H9 (cell line): ENCODE measurements around the gene PLD4. TPM values are rescaled to one million over a fixed set of nuclear protein-coding genes. Genes with fewer than 3 reads are reported as not detected.
"Not testable (repeated sequence)": the region's sequence is repeated elsewhere in the genome, so short reads cannot be mapped to it uniquely, and the experiment has no call there.

Experiments used
- DNase-seq: peaks from one replicate; pipeline ENCODE4 v3.0.0-alpha.2; 2017
- H2AFZ ChIP-seq: one replicate; pipeline ENCODE4 v1.6.1; 2013; ENCODE audit warnings: mild to moderate bottlenecking, low read length, control low read depth, moderate library complexity
- H2AK5ac ChIP-seq: 2 replicates; pipeline ENCODE4 v1.6.1; 2013; ENCODE audit warnings: low read length, control low read depth, mixed read lengths; ENCODE audit not compliant: insufficient read length
- H2BK120ac ChIP-seq: one replicate; pipeline ENCODE4 v1.6.1; 2013; ENCODE audit warnings: low read depth, mild to moderate bottlenecking, low read length, control low read depth, inconsistent platforms; ENCODE audit not compliant: poor library complexity, severe bottlenecking
- H2BK12ac ChIP-seq: 2 replicates; pipeline ENCODE4 v1.6.1; 2013; ENCODE audit warnings: low read length, control low read depth, mixed read lengths, low read depth; ENCODE audit not compliant: insufficient read length
- H2BK15ac ChIP-seq: 2 replicates; pipeline ENCODE4 v1.6.1; 2013; ENCODE audit warnings: low read depth, low read length, control low read depth
- H2BK20ac ChIP-seq: one replicate; pipeline ENCODE4 v1.6.1; 2013; ENCODE audit warnings: low read depth, mild to moderate bottlenecking, low read length, control low read depth, inconsistent platforms; ENCODE audit not compliant: poor library complexity, severe bottlenecking
- H2BK5ac ChIP-seq: 2 replicates; pipeline ENCODE4 v1.6.1; 2013; ENCODE audit warnings: low read length, control low read depth, mixed read lengths; ENCODE audit not compliant: insufficient read length
- H3K14ac ChIP-seq: 2 replicates; pipeline ENCODE4 v1.6.1; 2013; ENCODE audit warnings: low read length, control low read depth; ENCODE audit not compliant: insufficient read depth
- H3K18ac ChIP-seq: 2 replicates; pipeline ENCODE4 v1.6.1; 2013; ENCODE audit warnings: low read depth, mild to moderate bottlenecking, mixed read lengths, low read length, control low read depth; ENCODE audit not compliant: insufficient read length
- H3K23ac ChIP-seq: 2 replicates; pipeline ENCODE4 v1.6.1; 2013; ENCODE audit warnings: low read length, control low read depth, mixed read lengths, low read depth; ENCODE audit not compliant: insufficient read length
- H3K23me2 ChIP-seq: 2 replicates; pipeline ENCODE4 v1.6.1; 2013; ENCODE audit warnings: low read depth, mild to moderate bottlenecking, mixed read lengths, low read length, control low read depth; ENCODE audit not compliant: insufficient read length, poor library complexity, severe bottlenecking
- H3K27ac ChIP-seq: 2 replicates; pipeline ENCODE4 v1.5.1; 2013; ENCODE audit warnings: low read length, control low read depth, mixed read lengths, low read depth; ENCODE audit not compliant: insufficient read length
- H3K27me3 ChIP-seq: 2 replicates; pipeline ENCODE4 v1.6.1; 2013; ENCODE audit warnings: low read length, control low read depth, inconsistent platforms; ENCODE audit not compliant: insufficient read depth
- H3K4ac ChIP-seq: 2 replicates; pipeline ENCODE4 v1.6.1; 2013; ENCODE audit warnings: low read depth, mild to moderate bottlenecking, control low read depth, inconsistent platforms, low read length, moderate library complexity
- H3K4me1 ChIP-seq: 2 replicates; pipeline ENCODE4 v1.6.1; 2013; ENCODE audit warnings: low read length, control low read depth, inconsistent platforms; ENCODE audit not compliant: insufficient read depth
- H3K4me2 ChIP-seq: 2 replicates; pipeline ENCODE4 v1.6.1; 2013; ENCODE audit warnings: low read length, control low read depth, mixed read lengths; ENCODE audit not compliant: insufficient read length, insufficient read depth
- H3K56ac ChIP-seq: 2 replicates; pipeline ENCODE4 v1.6.1; 2013; ENCODE audit warnings: low read depth, mild to moderate bottlenecking, mixed read lengths, low read length, control low read depth; ENCODE audit not compliant: insufficient read length
- H3K79me1 ChIP-seq: 2 replicates; pipeline ENCODE4 v1.6.1; 2013; ENCODE audit warnings: low read depth, mild to moderate bottlenecking, moderate library complexity, low read length, control low read depth, inconsistent platforms; ENCODE audit not compliant: insufficient read depth, poor library complexity, severe bottlenecking
- H3K79me2 ChIP-seq: 2 replicates; pipeline ENCODE4 v1.6.1; 2013; ENCODE audit warnings: low read length, control low read depth, inconsistent platforms; ENCODE audit not compliant: insufficient read depth
- H3K9ac ChIP-seq: 2 replicates; pipeline ENCODE4 v1.6.1; 2013; ENCODE audit warnings: low read length, control low read depth, mixed read lengths; ENCODE audit not compliant: insufficient read length; ENCODE audit errors: extremely low read depth
- H3K9me3 ChIP-seq: one replicate; pipeline ENCODE4 v1.6.1; 2013; ENCODE audit warnings: low read depth, low read length, inconsistent platforms; ENCODE audit not compliant: control insufficient read depth
- H3T11ph ChIP-seq: one replicate; pipeline ENCODE4 v1.6.1; 2013; ENCODE audit warnings: mild to moderate bottlenecking, low read length, control low read depth, inconsistent platforms
- H4K20me1 ChIP-seq: one replicate; pipeline ENCODE4 v1.6.1; 2013; ENCODE audit not compliant: control insufficient read depth, insufficient read length, insufficient read depth
- H4K5ac ChIP-seq: 2 replicates; pipeline ENCODE4 v1.6.1; 2013; ENCODE audit warnings: low read depth, mild to moderate bottlenecking, mixed read lengths, low read length, control low read depth; ENCODE audit not compliant: insufficient read length
- H4K8ac ChIP-seq: replicated peaks from 2 replicates; pipeline ENCODE4 v1.6.1; 2013; ENCODE audit warnings: low read length, control low read depth, mixed read lengths, low read depth; ENCODE audit not compliant: insufficient read length
- H4K91ac ChIP-seq: 2 replicates; pipeline ENCODE4 v1.6.1; 2013; ENCODE audit warnings: low read depth, mild to moderate bottlenecking, moderate library complexity, mixed read lengths, low read length, control low read depth; ENCODE audit not compliant: insufficient read length
- H3K27ac Mint-ChIP-seq, 3 experiments: 2 replicates in 2 of 3; 3 replicates in 1 of 3; pipeline ENCODE4 v1.8.0; 2020 to 2021; ENCODE audit warnings: mixed read lengths in 3 of 3, mild to moderate bottlenecking in 1 of 3, moderate library complexity in 1 of 3
- H3K27me3 Mint-ChIP-seq: 2 replicates; pipeline ENCODE4 v1.8.0; 2021; ENCODE audit warnings: low read depth, mild to moderate bottlenecking, moderate library complexity, mixed read lengths
- H3K36me3 Mint-ChIP-seq, 3 experiments: 2 replicates in 2 of 3; 3 replicates in 1 of 3; pipeline ENCODE4 v1.8.0; 2020 to 2021; ENCODE audit warnings: low read depth in 3 of 3, mixed read lengths in 3 of 3; ENCODE audit not compliant: insufficient read depth in 1 of 3
- H3K4me1 Mint-ChIP-seq, 2 experiments: 2 replicates each; pipeline ENCODE4 v1.8.0; 2020; ENCODE audit warnings: mixed read lengths in 2 of 2
- H3K4me3 Mint-ChIP-seq, 2 experiments: 2 replicates in 1 of 2; 3 replicates in 1 of 2; pipeline ENCODE4 v1.8.0; 2020 to 2021; ENCODE audit warnings: mild to moderate bottlenecking in 2 of 2, mixed read lengths in 2 of 2, moderate library complexity in 1 of 2
- H3K9me3 Mint-ChIP-seq, 2 experiments: 2 replicates in 1 of 2; 3 replicates in 1 of 2; pipeline ENCODE4 v1.8.0; 2020; ENCODE audit warnings: mild to moderate bottlenecking in 2 of 2, mixed read lengths in 2 of 2, moderate library complexity in 1 of 2
- WGBS: extraction: QIAGEN DNeasy Blood & Tissue Kit; methylation state at CpG from one replicate; pipeline ENCODE4 v1.1.7; 2013; ENCODE audit warnings: missing lambda C conversion rate, low lambda C conversion rate, mixed read lengths; ENCODE audit not compliant: insufficient read length; ENCODE audit errors: extremely low coverage; 5-methylcytosine and 5-hydroxymethylcytosine counted together
- total RNA-seq: library from RNA; stranded (reverse); gene quantifications from 2 replicates; pipeline ENCODE4 v1.2.1, GENCODE V29; 2021

The PLD4 gene
- total RNA-seq, 1 experiment from 2014 or later: not detected

DNA sequence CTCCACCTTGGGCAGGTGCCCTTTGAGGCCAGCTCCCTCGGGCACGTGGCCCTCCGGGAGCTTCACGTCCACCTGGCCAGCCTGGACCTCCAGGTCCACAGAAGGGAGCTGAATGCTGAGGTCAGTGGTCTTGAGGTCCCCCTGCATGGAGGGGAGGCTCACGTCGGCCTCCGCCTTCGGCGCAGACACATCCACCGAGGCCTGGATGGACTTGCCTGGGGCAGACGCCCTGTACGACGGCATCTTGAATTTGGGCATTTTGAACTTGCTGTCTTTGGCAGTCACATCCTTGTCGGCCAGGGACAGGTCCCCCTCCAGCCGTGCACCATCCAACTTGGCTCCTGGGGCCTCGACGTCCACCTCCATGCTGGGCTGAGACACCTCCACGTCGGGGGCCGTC, 20.6 kb downstream of the PLD4 start:
- H3K4me1 Mint-ChIP-seq, H4K91ac ChIP-seq, H3K18ac ChIP-seq, H3T11ph ChIP-seq, DNase-seq, H2BK120ac ChIP-seq, H3K9me3 ChIP-seq, H3K4ac ChIP-seq, H3K27ac ChIP-seq, H3K4me3 Mint-ChIP-seq, H3K27me3 Mint-ChIP-seq, H2BK12ac ChIP-seq, H3K4me2 ChIP-seq, H2BK15ac ChIP-seq, H3K27ac Mint-ChIP-seq, H2AFZ ChIP-seq, H3K9ac ChIP-seq, H3K56ac ChIP-seq, H2BK5ac ChIP-seq, H3K36me3 Mint-ChIP-seq, H3K79me2 ChIP-seq, H3K14ac ChIP-seq, H2AK5ac ChIP-seq, H2BK20ac ChIP-seq, H4K20me1 ChIP-seq, H3K23me2 ChIP-seq, H3K79me1 ChIP-seq, H3K27me3 ChIP-seq, H4K8ac ChIP-seq, H3K4me1 ChIP-seq, H4K5ac ChIP-seq, H3K23ac ChIP-seq: not testable (repeated sequence)
- no CpG with 5 or more reads among the region's 20 CpGs for WGBS
- peaks cover 0 to 26% of the 10 kb centered on the region in 2 experiments; a peak in 2 of 5 replicates for H3K9me3 Mint-ChIP-seq

- not testable (repeated sequence) for DNase-seq
Measured at GRCh38 chr14:104945986-104946965, 21.6 kb downstream of the PLD4 start.

More at GRCh38 chr14:104945986-104946965, 21.6 kb downstream of the PLD4 start:
- no CpG with 5 or more reads among the region's 43 CpGs for WGBS
- not testable (repeated sequence) for H3K27me3 Mint-ChIP-seq, H2BK20ac ChIP-seq, H3K9ac ChIP-seq, H2AFZ ChIP-seq, H3K79me2 ChIP-seq, H3K4me3 Mint-ChIP-seq, H3K14ac ChIP-seq, H3K18ac ChIP-seq, H2BK120ac ChIP-seq, H4K20me1 ChIP-seq, H3K36me3 Mint-ChIP-seq, H2BK15ac ChIP-seq, H3K23me2 ChIP-seq, H3K27ac Mint-ChIP-seq, H3K56ac ChIP-seq, H4K8ac ChIP-seq, H3K79me1 ChIP-seq, H3K4me2 ChIP-seq, H3T11ph ChIP-seq, H2BK12ac ChIP-seq, H3K4me1 ChIP-seq, H3K4me1 Mint-ChIP-seq, H2BK5ac ChIP-seq, H4K91ac ChIP-seq, H3K23ac ChIP-seq, H3K27ac ChIP-seq, H4K5ac ChIP-seq, H2AK5ac ChIP-seq, H3K9me3 ChIP-seq, H3K4ac ChIP-seq, H3K27me3 ChIP-seq
- H3K9me3 Mint-ChIP-seq: peaks cover 0 to 25% of the 10 kb centered on the region in 2 experiments; a peak in 2 of 5 replicates
